GM19324 (cell line): ENCODE results near the gene MRPL21.
"Not testable (repeated sequence)": the region's sequence is repeated elsewhere in the genome, so short reads cannot be mapped to it uniquely, and the experiment has no call there.

ENCODE experiments used
- ATAC-seq: cut with Tn5 transposase; IDR thresholded peaks from one replicate; pipeline ENCODE4 v1.9.1; 2021; ENCODE audit warnings: mild to moderate bottlenecking, moderate library complexity; ENCODE audit not compliant: unreplicated experiment, low FRiP score

The MRPL21 gene

GRCh38 chr11:68914761-68915160 lies 11.1 kb upstream of the MRPL21 start:
- ATAC-seq: no peak

GRCh38 chr11:68913188-68913587 lies 9.6 kb upstream of the MRPL21 start:
- no peak for ATAC-seq

- no peak for ATAC-seq
Observed at GRCh38 chr11:68912254-68912653, 8.6 kb upstream of the MRPL21 start.

- ATAC-seq: no peak
Observed at GRCh38 chr11:68911731-68912130, 8.1 kb upstream of the MRPL21 start.

- no peak for ATAC-seq
Observed at GRCh38 chr11:68910965-68911364, 7.3 kb upstream of the MRPL21 start.

GRCh38 chr11:68908273-68908672 lies 4.6 kb upstream of the MRPL21 start:
- no peak for ATAC-seq

- ATAC-seq: no peak
Observed at GRCh38 chr11:68905421-68906360, 2.1 kb upstream of the MRPL21 start.

- no peak for ATAC-seq
Observed at GRCh38 chr11:68904248-68904847, 716 bp upstream of the MRPL21 start.

- no peak for ATAC-seq
Observed at GRCh38 chr11:68900835-68901381, 2.7 kb downstream of the MRPL21 start.

GRCh38 chr11:68897441-68897840 lies 6.2 kb downstream of the MRPL21 start:
- ATAC-seq: no peak

GRCh38 chr11:68896171-68896959 lies 7.3 kb downstream of the MRPL21 start:
- ATAC-seq: no peak

GRCh38 chr11:68893282-68893681 lies 10.3 kb downstream of the MRPL21 start:
- ATAC-seq: no peak

GRCh38 chr11:68892576-68892975 lies 11.1 kb downstream of the MRPL21 start:
- ATAC-seq: no peak

- no peak for ATAC-seq
Observed at GRCh38 chr11:68891351-68891948, 12.2 kb downstream of the MRPL21 start.

- no peak for ATAC-seq
Observed at GRCh38 chr11:68890490-68891231, 13.0 kb downstream of the MRPL21 start.

GRCh38 chr11:68889948-68890446 lies 13.6 kb downstream of the MRPL21 start:
- no peak for ATAC-seq

- not testable (repeated sequence) for ATAC-seq
Observed at GRCh38 chr11:68884827-68885226, 18.8 kb downstream of the MRPL21 start.

GRCh38 chr11:68882391-68882790 lies 21.2 kb downstream of the MRPL21 start:
- no peak for ATAC-seq

GRCh38 chr11:68881320-68881719 lies 22.3 kb downstream of the MRPL21 start:
- ATAC-seq: no peak

- ATAC-seq: no peak
Observed at GRCh38 chr11:68880851-68881250, 22.8 kb downstream of the MRPL21 start.
